CD1c-positive myeloid dendritic cell (primary cell): ENCODE data around the gene KIAA0319L.

Experiments
- DNase-seq: peaks from one replicate; pipeline ENCODE4 v3.0.0-alpha.2; 2016; ENCODE audit errors: extremely low spot score

Gene KIAA0319L

GRCh38 chr1:35447278-35447677 is 109.9 kb downstream of the KIAA0319L start:
- DNase-seq: no peak

DNA sequence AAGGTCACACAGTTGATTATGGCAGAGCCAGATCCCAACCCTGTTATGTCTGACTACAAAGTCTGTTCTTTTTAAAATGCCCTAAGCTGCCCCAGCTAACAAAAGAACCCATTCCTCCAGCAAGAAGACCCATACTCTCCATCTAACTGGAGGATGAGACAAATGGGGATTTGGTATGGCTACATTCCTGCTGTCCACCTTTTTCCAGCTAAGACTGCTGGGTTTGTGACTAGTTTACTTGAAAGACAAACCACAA is 112.8 kb downstream of the KIAA0319L start:
- no peak for DNase-seq

- DNase-seq: no peak
Measured at GRCh38 chr1:35443768-35444518, 113.3 kb downstream of the KIAA0319L start.

- peak; percentile 42 for DNase-seq
Measured at GRCh38 chr1:35442734-35443133, 114.5 kb downstream of the KIAA0319L start.

- DNase-seq: no peak
Measured at GRCh38 chr1:35441926-35442579, 115.2 kb downstream of the KIAA0319L start.

DNA sequence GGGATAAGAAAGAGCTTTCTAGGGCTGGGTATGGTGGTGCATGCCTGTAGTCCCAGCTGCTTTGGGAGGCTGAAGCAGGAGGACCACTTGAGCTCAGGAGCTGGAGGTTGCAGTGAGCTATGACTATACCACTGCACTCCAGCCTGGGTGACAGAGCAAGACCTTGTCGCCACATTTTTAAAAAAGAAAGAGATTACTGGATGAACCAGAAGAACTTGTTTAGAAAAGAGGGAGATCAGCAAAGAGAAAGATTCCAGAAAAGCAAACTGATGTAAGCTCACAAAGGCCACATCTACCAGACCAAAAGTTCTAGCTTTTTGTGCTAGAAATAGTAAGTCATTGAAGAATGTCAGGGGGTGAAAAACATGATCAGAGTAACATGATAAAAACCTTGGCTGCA is 117.6 kb downstream of the KIAA0319L start:
- no peak for DNase-seq

- no peak for DNase-seq
Measured at GRCh38 chr1:35437200-35437599, 120.0 kb downstream of the KIAA0319L start.

GRCh38 chr1:35436078-35436477 is 121.1 kb downstream of the KIAA0319L start:
- no peak for DNase-seq

DNA sequence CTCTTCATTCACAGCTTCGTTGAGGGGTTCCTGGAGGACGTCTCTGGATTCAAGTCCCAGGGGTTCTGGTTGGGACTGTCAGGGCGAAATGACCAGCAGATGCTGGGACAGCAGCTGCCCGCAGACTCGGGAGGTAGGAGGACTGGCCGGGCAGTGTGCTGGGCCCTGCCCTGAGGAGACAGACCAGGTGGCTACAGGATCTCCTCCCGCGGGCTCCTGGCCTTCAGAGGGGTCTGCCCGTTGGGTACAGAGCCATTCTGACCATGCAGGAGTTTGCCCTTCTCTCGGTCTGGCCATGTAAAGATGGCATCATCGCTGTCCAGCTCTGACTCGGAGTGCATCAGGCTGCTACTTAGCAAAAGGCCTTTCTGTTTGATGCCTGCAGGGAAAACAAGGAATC is 122.5 kb downstream of the KIAA0319L start:
- no peak for DNase-seq

DNA sequence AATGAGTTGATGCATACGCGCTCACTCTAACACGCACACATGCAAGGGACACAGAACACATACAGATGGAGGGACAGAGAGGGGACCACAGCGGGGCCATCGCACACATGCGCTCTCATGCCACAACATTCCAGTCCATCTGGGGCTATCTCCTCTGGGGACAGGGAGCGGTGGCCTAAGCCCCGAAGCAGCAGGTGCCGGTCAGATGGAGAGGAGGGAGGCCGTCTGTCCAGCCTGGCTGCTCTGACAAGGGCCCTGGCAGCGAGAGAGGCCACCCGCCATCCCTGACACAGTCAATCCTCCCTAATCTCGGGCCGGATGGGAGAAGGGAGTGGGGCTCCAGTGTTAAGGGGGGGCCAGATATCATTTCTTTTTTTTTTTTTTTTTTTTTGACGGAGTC is 123.5 kb downstream of the KIAA0319L start:
- no peak for DNase-seq

DNA sequence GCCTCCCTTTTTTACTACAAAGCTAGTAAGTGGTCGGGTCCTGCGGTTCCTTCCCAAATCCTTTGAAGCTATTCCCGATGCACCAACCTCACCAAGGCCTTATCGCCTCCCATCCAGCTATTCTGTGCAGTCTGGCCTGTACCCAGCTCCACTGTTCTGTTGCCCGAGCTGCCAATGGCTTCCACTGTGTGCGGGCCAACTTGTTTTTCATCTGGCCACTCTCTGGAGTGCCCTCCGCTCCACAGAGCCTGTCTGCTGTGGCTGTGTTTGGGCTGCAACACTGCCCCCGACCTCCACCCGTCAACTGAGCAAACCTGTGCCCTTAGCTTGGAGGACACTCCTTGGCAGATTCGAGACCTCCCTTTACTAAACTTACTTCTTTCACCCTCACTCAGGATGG is 125.0 kb downstream of the KIAA0319L start:
- DNase-seq: no peak

- no peak for DNase-seq
Measured at GRCh38 chr1:35431173-35431599, 126.0 kb downstream of the KIAA0319L start.

DNA sequence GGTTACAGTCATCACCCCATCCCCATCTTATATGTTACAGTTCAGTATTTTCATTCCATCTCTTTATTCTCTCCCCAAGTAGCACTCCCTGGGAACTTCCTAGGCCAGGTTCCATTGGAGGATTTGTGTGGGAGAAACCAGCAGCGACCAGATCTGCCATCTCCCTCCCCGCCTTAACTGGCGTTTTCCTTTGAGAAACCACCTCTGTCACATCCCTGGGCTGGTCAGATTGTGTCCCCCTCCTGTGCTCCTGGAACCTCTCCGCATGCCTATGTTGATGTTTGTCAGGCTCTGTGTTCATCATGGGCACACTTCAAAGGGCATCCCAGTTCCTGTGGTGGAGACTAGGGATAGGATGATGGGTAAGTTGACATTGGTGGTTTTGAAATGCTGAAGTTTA is 126.4 kb downstream of the KIAA0319L start:
- no peak for DNase-seq

DNA sequence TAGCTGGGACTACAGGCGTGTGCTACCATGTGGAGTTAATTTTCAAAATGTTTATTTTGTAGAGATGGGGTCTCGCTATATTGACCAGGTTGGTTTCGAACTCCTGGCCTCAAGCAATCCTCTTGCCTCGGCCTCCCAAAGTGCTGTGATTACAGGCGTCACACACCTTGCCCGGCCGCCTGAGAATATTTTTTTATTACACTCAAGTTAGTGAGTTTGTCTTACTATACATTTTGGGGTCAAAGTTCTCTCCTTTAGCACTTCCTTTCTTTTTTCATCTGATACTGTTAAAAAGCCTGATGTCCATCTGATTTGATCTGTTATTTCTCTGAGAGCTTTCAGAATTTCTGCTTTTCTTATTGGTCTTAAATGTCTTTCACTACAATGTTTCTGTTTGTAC is 128.8 kb downstream of the KIAA0319L start:
- DNase-seq: no peak

DNA sequence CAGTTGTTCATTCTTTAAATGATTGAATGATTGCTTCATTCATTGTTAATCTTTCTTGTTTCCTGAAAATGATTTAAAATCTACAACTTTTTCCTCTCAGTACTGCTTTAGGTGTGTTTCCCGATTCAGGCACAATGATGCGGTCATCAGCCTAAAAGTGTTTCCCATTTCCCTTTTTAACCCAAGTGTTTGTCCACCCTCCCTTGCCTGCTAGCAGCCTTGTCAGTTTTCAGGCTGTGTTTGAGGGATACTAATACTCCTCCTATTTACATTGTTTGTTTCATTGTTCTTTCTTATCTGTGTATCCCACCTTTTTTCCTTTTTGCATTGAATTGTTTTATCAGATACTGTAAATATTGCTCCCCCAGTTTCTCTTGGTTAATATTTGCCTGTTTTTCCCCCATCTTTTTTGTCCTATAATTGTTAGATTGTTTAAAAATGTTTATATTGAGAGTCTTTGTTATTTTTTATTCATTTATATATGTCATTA is 131.1 kb downstream of the KIAA0319L start:
- DNase-seq: peak; percentile 25

- DNase-seq: no peak
Measured at GRCh38 chr1:35408925-35409324, 148.3 kb downstream of the KIAA0319L start.

DNA sequence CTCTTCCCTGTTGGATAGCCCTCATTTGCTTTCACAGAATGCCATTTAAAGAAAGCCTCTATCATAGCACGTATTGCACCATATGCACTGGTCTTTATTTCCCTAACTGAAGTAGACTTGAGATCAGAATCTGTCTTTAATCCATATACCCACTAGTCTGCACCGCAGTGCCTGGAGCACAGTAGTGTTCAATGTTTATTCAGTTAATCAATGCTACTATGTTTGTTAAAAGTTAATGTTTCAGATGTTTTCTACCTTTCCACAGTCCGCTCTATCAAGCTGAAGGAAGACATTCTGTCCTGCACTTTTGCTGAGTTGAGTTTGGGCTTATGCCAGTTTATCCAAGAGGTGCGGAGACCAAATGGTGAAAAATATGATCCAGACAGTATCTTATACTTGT is 149.5 kb downstream of the KIAA0319L start:
- no peak for DNase-seq

GRCh38 chr1:35406103-35406502 is 151.1 kb downstream of the KIAA0319L start:
- DNase-seq: no peak

DNA sequence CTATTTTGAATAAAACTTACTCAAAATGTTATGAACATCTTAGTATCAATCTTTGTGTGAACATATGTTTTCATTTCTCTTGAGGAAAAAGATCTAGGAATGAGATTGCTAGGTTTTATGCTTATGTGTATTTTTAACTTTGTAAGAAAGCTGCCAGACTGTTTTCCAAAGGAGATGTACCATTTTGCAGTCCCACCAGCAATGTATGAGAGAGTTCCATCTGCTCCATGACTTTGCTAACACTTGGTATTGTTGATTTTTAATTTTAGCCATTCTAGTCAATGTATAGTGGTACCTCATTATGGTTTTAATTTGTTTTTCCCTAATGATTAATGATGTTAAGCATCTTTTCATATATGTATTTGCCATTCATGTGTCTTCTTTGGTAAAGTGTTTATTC is 156.2 kb downstream of the KIAA0319L start:
- DNase-seq: no peak

- DNase-seq: no peak
Measured at GRCh38 chr1:35398739-35399138, 158.5 kb downstream of the KIAA0319L start.

DNA sequence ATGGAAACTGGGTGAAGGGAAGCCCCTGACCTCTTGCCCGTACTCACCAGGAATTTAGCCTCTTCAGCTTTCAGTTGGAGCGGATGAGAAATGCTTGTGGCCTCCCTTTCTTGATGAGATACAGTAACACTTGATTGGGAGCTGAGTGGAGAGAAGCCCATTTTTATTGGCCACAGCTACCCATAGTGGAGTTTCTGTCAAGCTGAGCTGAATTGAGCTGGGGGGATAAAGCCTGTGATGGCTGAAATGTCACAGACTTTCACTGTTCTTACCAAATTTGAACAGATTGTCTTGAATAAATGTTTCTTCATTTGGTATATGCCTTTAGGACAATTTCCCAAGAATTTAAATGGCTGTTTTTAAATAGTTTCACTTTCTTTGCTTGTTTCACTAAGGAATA is 162.8 kb downstream of the KIAA0319L start:
- no peak for DNase-seq

DNA sequence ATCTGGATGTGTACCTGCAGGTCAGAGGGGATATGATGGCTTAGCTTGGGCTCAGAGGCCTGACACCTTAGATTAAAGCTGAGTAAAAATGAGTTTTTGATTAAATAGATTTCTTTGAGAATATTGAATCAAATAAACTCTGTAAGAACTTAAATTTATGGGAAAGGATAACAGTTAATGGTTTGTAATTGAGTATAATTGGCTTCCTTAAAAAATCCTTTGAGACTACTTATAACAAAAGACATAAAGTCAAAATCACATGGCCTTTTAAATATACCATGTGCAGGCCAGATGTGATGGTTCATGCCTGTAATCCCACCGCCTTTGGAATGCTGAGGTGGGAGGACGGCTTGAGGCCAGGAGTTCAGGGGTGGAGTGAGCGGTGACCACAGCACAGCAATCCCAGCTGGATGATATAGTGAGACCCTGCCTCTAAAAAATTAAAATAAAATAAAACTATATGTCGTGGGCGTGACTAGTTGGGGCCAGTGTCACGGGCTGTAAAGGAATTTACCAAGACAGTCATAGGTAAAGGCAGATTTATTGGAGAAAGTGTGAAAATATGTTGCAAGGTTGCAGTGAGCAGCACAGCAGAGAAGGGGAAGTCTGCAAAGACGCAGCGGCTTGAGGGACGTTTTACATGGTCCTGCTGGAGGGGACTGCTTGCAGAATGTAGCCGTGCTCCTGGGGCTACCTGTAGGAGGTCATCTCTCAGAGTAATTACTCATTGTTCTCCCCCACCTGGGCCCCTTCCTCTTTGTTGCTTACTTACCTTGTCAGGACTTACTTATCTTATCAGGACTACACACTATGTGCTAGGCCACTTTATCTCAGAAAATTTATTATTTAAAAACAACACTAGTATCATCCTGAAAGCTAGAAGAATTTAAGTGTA is 166.4 kb downstream of the KIAA0319L start:
- no peak for DNase-seq

- DNase-seq: no peak
Measured at GRCh38 chr1:35386959-35387358, 170.2 kb downstream of the KIAA0319L start.
